ENCODE measurements around the gene ZFPM1. TPM values are rescaled to one million over a fixed set of nuclear protein-coding genes. Genes with fewer than 3 reads are reported as not detected.

ZFPM1 gene
- total and polyA plus RNA-seq, 10 donors: 2.3 to 25.3 (median 8.9) TPM

DNA sequence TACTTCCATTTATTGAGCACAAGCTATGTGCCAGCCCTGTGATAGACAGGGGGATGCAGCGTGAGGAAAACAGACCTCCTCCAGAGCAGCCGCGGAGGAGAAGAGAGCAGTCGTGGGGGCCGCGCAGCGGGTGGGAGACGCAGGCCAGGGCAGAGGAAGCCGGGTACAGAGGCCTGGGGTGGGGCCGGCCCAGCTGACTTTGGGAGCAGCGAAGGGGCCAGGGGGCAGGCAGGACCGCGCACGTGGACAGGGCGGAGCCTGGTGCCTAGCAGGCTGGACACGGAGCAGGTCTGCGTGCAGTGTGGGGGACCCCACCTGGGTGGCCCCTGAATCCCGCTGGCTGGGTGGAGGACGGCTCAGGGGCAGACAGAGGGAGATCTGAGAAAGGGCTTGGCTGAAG, 46.2 kb downstream of the ZFPM1 start:
- 42 to 69% (median 58%) methylated on average over 15 to 19 of the region's 19 CpGs for WGBS, 5 donors
- peaks cover 0 to 49% (median 0%) of the 10 kb centered on the region in 6 donors for H3K36me3 ChIP-seq
- TF ChIP-seq, protein P1, sequence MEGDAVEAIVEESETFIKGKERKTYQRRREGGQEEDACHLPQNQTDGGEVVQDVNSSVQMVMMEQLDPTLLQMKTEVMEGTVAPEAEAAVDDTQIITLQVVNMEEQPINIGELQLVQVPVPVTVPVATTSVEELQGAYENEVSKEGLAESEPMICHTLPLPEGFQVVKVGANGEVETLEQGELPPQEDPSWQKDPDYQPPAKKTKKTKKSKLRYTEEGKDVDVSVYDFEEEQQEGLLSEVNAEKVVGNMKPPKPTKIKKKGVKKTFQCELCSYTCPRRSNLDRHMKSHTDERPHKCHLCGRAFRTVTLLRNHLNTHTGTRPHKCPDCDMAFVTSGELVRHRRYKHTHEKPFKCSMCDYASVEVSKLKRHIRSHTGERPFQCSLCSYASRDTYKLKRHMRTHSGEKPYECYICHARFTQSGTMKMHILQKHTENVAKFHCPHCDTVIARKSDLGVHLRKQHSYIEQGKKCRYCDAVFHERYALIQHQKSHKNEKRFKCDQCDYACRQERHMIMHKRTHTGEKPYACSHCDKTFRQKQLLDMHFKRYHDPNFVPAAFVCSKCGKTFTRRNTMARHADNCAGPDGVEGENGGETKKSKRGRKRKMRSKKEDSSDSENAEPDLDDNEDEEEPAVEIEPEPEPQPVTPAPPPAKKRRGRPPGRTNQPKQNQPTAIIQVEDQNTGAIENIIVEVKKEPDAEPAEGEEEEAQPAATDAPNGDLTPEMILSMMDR (IDR thresholded peaks at IDR 0.05 in 8 of 11, conservative IDR thresholded peaks at IDR 0.05 in 3 of 11): no peak
- TF ChIP-seq POLR2A (IDR thresholded peaks at IDR 0.05): no peak
- no peak for TF ChIP-seq POLR2AphosphoS5 (IDR thresholded peaks at IDR 0.05)

DNA sequence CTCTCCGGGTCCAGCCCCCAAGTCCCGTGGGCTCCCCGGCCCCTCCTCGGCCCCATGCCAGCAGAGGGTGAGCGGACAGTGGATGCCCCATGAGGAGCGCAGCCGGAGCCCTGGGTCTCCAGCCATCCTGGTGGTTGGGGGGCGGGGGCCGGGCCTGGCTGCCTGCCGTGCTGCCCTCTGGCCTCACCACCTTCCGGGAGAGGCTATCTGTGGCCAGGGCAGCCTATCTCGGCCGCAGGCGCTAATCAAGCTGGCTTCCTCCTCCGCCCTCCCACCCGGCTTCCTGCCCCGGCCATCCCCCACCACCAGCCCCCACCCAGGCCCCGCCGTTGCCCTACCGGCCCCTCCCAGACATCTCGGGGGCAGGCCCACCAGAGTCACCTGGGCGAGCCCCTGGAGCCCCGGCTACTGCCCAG, 46.8 kb downstream of the ZFPM1 start:
- intact Hi-C loops (cut with DNase I; ENCODE audit: low total_unique reads): no loop called here
- TF ChIP-seq, protein P1 (IDR thresholded peaks at IDR 0.05 in 8 of 11, conservative IDR thresholded peaks at IDR 0.05 in 3 of 11): no peak
- TF ChIP-seq POLR2AphosphoS5 (IDR thresholded peaks at IDR 0.05): peak in 2 of 3 donors; percentile 54 to 58
- no peak for TF ChIP-seq POLR2A (IDR thresholded peaks at IDR 0.05)
- Histone ChIP-seq H3K4me3 (no peak overlapping the region), H3K9me3 (no peaks in the 10 kb centered on the region), H3K27ac (peak overlapping the region in 6 of 8 donors; percentile 23 to 68 (median 58)), H3K36me3 (peaks cover 0 to 44% (median 0%) of the 10 kb centered on the region in 6 donors), H3K4me1 (peaks cover 12 to 80% (median 44%) of the 10 kb centered on the region in 6 donors), H3K27me3 (replicated peaks in 1 of 7) (peaks cover 0 to 7% (median 0%) of the 10 kb centered on the region in 7 donors)
- WGBS, 5 donors: 28 to 38% (median 31%) methylated on average over 7 to 23 of the region's 23 CpGs
- DNase-seq: no peak

More for the DNA sequence above, 46.2 kb downstream of the ZFPM1 start:
- H3K4me1 ChIP-seq: peaks cover 12 to 80% (median 43%) of the 10 kb centered on the region in 6 donors
- intact Hi-C loops (cut with DNase I; ENCODE audit: low total_unique reads): no loop called here
- H3K4me3 ChIP-seq: no peak overlapping the region
- DNase-seq: no peak
- H3K9me3 ChIP-seq: no peaks in the 10 kb centered on the region
- H3K27me3 ChIP-seq (replicated peaks in 1 of 7): peaks cover 0 to 7% (median 0%) of the 10 kb centered on the region in 7 donors
- H3K27ac ChIP-seq: peak overlapping the region in 5 of 8 donors; percentile 44 to 68 (median 58)

DNA sequence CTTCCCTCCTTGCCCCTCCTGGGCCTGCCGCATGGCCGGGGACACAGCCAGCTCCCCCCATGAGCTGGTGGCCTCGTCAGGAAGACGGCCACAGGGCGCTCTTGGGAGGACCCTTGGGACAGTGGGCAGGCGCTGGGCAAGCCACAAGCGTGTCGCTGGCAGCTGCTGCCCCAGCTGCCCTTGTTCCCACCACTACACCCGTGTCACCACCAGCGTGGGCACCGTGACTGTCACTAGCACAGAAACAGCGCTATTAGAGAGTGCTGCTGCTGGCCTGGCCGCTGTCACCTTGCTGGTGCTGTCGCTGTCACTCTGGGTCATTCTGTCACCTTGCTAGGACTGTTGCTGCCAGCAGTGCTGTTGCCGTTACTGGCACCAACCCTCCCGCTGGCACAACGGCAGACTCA, 47.2 kb downstream of the ZFPM1 start:
- WGBS, 5 donors: 45 to 74% (median 58%) methylated on average over 12 to 17 of the region's 17 CpGs
- H3K4me3 ChIP-seq: no peak overlapping the region
- intact Hi-C loops (cut with DNase I; ENCODE audit: low total_unique reads): no loop called here

DNA sequence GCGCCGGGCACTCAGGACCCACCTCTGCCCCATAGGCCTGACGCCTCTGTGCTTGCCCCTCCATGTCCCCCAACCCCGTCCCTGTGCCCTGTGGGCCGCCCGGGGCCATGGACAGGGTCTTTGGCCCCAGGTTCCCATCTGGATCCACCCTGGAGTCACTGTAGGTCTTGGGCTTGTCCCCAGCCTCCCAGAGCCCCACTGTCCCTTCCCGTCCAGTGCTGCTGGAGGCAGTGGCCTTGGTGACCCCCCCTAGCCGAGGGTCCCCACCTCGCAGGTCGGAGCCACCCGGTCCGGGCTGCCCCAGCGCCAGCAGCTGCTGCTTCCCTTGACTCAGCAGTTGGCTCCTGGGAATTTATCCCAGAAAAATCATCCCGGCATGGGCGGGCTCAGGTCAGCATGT, 49.3 kb downstream of the ZFPM1 start:
- peaks cover 0 to 34% (median 0%) of the 10 kb centered on the region in 6 donors for H3K36me3 ChIP-seq
- no peak for TF ChIP-seq POLR2AphosphoS5 (IDR thresholded peaks at IDR 0.05)
- TF ChIP-seq POLR2A (IDR thresholded peaks at IDR 0.05): no peak
- TF ChIP-seq, protein P1 (IDR thresholded peaks at IDR 0.05 in 8 of 11, conservative IDR thresholded peaks at IDR 0.05 in 3 of 11): no peak
- DNase-seq: no peak
- H3K4me1 ChIP-seq: peaks cover 11 to 66% (median 44%) of the 10 kb centered on the region in 6 donors
- no peaks in the 10 kb centered on the region for H3K9me3 ChIP-seq
- no peak overlapping the region for H3K4me3 ChIP-seq
- intact Hi-C loops (cut with DNase I; ENCODE audit: low total_unique reads): no loop called here
- no peak overlapping the region for H3K27ac ChIP-seq
- H3K27me3 ChIP-seq (replicated peaks in 1 of 7): peaks cover 0 to 7% (median 0%) of the 10 kb centered on the region in 7 donors
- 89 to 94% (median 91%) methylated on average over 4 to 15 of the region's 15 CpGs for WGBS, 5 donors

More for the DNA sequence above, 47.2 kb downstream of the ZFPM1 start:
- Histone ChIP-seq H3K27ac (peak overlapping the region in 6 of 8 donors; percentile 23 to 68 (median 58)), H3K9me3 (no peaks in the 10 kb centered on the region), H3K27me3 (replicated peaks in 1 of 7) (peaks cover 0 to 7% (median 0%) of the 10 kb centered on the region in 7 donors), H3K4me1 (peaks cover 12 to 80% (median 44%) of the 10 kb centered on the region in 6 donors), H3K36me3 (peaks cover 0 to 42% (median 0%) of the 10 kb centered on the region in 6 donors)
- TF ChIP-seq POLR2AphosphoS5 (IDR thresholded peaks at IDR 0.05) (no peak), POLR2A (IDR thresholded peaks at IDR 0.05) (no peak)
- TF ChIP-seq, protein P1 (IDR thresholded peaks at IDR 0.05 in 8 of 11, conservative IDR thresholded peaks at IDR 0.05 in 3 of 11): no peak
- DNase-seq: no peak
